HepG2 (cell line): Measurements from ENCODE around the gene HNRNPAB.

Source experiments
- ARHGAP35 ChIP-seq: sonication (generic); formaldehyde crosslinking; IDR thresholded peaks from 2 replicates; pipeline ENCODE4 v1.9.0; 2022; ENCODE audit warnings: mild to moderate bottlenecking, inconsistent platforms, moderate library complexity, missing genetic modification reagents, borderline replicate concordance
- HCFC1 ChIP-seq: fragments of 150-350 bp; IDR thresholded peaks from 2 replicates; pipeline ENCODE4 v1.6.1; 2014; ENCODE audit warnings: low read depth, low read length
- MXD4 ChIP-seq: IDR thresholded peaks from 2 replicates; pipeline ENCODE4 v1.6.1; 2016; ENCODE audit warnings: mild to moderate bottlenecking, missing biosample characterization, missing genetic modification reagents
- NCOA2 ChIP-seq: sonication (generic); formaldehyde crosslinking; IDR thresholded peaks from 2 replicates; pipeline ENCODE4 v1.8.0; 2022; ENCODE audit warnings: inconsistent platforms
- TBX2 ChIP-seq: sonication (generic); formaldehyde crosslinking; IDR thresholded peaks from 2 replicates; pipeline ENCODE4 v1.5.0; 2020; ENCODE audit warnings: missing genetic modification reagents, mild to moderate bottlenecking, borderline replicate concordance
- ZFYVE20 ChIP-seq: sonication (generic); formaldehyde crosslinking; IDR thresholded peaks from 2 replicates; pipeline ENCODE4 v1.8.0; 2023; ENCODE audit warnings: low read depth, mild to moderate bottlenecking, moderate library complexity, missing genetic modification reagents, borderline replicate concordance
- ZNF451 ChIP-seq: sonication (generic); formaldehyde crosslinking; IDR thresholded peaks from 2 replicates; pipeline ENCODE4 v1.5.0; 2020; ENCODE audit warnings: mild to moderate bottlenecking, missing genetic modification reagents
- TF ChIP-seq, protein P1 (sequence below): sonication (generic); formaldehyde crosslinking; IDR thresholded peaks from 2 replicates; pipeline ENCODE4 v1.5.0; 2020; ENCODE audit warnings: mild to moderate bottlenecking, missing genetic modification reagents, moderate library complexity

DNA sequence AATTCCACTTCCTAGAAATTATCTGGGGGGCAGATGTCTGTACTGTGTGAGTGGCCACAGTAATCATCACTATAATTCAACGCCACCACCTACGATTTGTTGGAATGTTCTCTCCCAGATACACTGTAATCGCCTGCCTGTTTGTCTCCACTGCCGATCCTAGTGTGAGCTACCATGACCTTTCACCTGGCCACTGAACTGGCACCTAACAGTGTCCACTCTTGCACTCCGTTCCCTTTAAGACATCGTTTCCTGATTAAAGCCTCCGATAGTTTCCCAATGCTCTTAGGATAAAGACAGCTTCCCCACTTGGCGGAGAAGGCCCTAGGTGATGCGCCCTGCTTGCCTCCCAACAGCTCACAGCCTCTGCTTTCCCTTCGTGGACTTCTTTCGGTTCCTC is 24.3 kb downstream of the HNRNPAB start:
- TF ChIP-seq TBX2 (CRISPR knock-in tag) = no peak
- no peak for TF ChIP-seq ZFYVE20 (CRISPR knock-in tag)
- TF ChIP-seq, protein P1, sequence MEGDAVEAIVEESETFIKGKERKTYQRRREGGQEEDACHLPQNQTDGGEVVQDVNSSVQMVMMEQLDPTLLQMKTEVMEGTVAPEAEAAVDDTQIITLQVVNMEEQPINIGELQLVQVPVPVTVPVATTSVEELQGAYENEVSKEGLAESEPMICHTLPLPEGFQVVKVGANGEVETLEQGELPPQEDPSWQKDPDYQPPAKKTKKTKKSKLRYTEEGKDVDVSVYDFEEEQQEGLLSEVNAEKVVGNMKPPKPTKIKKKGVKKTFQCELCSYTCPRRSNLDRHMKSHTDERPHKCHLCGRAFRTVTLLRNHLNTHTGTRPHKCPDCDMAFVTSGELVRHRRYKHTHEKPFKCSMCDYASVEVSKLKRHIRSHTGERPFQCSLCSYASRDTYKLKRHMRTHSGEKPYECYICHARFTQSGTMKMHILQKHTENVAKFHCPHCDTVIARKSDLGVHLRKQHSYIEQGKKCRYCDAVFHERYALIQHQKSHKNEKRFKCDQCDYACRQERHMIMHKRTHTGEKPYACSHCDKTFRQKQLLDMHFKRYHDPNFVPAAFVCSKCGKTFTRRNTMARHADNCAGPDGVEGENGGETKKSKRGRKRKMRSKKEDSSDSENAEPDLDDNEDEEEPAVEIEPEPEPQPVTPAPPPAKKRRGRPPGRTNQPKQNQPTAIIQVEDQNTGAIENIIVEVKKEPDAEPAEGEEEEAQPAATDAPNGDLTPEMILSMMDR (CRISPR knock-in tag) = no peak
- TF ChIP-seq NCOA2 = no peak
- TF ChIP-seq ZNF451 (CRISPR knock-in tag) = no peak
- no peak for TF ChIP-seq MXD4 (CRISPR knock-in tag)
- no peak for TF ChIP-seq HCFC1
- TF ChIP-seq ARHGAP35 (CRISPR knock-in tag) = no peak
